Stimulated activated CD4-positive, alpha-beta T cell treated with anti-CD3 and anti-CD28 coated beads, Interleukin-15, amount 100 ng/mL, for 1 hour (primary cell): ENCODE measurements around the gene GAS2L1.

ENCODE experiments used
- DNase-seq, 2 donors: peaks; one replicate each; pipeline ENCODE4 v3.0.0-alpha.2; 2020; ENCODE audit warnings: low read depth in 1 of 2, low spot score in 1 of 2

GAS2L1 gene

DNA sequence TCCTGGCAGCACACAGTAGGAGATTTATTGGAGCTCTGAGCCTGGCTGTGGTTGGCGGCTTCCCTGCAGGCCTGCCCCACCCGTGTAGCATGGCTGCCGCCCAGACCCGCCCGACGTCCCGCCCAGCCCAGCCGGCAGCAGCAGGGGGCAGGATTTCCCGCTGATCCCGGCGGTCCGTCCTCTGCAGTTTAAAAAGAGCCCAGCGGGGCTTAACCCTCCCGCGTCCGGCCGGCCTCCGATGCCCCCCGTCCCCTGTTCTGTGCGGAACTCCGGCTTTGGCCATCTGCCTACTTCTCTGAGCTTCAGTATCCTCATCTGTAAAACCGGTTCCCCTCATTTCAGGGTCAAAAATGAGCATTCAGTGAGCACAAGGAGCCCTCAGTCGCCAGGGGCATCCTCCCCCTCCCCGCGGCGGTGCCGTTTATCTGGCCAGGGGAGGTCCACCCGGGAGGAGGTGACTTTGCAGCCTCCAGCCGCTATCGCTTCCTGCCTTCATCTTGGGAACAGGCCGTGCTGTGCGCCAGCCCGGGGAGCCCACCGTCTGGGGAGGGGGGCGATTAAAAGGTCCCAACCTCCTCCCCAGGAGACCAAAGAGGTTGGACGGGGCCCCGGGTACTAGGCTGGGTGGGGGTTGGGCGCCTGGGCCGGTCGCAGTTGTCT, at the start of gene GAS2L1:
TSS of gene GAS2L1 (plus strand) at position 476 of the 660 bp plus-strand sequence. CDS start 1,456 bp downstream, outside the sequence.
- peak in 1 of 2 donors; percentile 31 for DNase-seq

DNA sequence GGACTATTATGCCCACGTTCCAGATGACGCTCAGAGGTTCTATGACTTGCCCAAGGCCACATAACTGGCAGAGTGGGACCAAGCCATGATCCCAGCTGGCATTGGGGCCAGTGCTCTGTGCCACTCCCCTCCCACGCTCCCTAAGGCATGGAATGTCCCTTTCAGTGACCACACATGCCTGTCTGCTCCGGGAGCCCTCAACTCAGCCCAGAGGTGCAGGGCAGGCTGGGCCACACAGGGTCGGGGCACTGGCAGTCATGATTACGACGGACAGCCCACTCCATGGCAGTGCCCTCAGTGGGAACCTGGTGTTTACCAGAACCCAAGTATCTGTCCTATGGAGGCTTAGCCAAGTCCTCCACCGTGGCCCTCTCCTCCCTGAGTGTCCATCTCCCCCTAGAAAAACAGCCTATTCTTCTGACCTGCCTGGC, 48.7 kb upstream of the GAS2L1 start:
- no peak for DNase-seq

DNA sequence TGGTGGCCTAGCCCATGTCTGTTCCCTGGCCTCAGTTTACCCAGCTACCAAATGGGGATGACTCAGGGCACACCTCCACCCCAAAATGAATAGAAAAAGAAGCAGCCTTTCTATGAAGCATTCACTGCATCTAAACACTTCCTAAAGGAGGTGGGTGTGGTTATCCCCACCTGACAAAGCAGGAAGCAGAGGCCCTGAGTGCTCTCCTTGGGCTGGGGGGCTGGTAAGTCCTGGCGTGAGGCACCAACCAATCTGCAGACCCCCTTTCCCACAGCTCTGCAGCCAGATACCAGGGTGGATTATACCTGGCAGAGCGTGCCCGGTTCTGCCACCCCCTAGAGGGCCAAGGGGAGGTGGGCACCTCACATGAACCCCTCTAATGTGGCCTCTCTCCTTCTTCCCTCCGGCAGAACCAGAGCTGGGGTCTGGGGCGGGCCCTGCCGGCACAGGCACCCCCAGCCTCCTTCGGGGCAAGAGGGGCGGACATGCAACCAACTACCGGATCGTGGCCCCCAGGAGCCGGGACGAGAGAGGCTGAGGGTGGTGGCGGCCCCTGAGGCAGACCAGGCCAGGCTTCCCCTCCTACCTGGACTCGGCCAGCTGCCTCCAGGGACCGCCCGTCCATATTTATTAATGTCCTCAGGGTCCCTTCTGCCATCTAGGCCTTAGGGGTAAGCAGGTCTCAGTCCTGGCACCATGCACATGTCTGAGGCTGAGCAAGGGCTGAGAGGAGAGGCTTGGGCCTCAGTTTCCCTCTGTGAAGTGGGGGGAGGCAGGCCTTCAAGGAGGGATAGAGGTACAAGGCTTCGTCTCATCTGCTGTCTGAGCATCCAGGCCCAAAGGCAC, 47.8 kb upstream of the GAS2L1 start:
- DNase-seq: no peak

DNA sequence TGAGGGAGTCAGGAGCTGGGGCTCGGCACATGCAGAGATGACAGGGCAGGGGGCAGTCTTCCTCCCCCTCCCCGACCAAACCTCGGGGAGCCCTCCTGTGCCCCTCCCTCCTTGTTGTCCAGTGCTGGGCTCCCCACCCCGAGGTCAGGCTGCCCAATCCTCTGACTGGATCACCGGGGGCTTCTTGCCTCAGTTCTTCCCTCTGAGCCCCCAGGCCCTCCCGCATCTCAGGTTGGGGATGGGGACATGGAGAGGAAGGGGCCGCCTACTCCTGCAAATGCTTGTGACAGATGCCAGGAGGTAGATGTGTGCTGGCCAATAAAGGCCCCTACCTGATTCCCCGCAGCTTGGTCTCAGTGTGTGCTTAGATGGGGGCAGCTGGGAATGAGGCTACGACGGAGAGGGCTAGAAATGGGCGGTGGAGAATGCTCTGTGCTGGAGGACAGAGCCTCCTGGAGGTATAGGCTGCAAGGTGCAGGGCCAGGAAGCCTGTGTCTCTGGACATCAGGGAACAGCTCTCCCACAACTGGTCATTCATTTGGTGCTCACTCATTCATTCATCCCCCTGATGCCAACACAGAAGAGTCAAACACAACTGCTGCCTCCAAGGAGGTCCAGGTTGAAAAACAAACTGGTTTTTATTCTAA, 47.1 kb upstream of the GAS2L1 start:
- no peak for DNase-seq

DNA sequence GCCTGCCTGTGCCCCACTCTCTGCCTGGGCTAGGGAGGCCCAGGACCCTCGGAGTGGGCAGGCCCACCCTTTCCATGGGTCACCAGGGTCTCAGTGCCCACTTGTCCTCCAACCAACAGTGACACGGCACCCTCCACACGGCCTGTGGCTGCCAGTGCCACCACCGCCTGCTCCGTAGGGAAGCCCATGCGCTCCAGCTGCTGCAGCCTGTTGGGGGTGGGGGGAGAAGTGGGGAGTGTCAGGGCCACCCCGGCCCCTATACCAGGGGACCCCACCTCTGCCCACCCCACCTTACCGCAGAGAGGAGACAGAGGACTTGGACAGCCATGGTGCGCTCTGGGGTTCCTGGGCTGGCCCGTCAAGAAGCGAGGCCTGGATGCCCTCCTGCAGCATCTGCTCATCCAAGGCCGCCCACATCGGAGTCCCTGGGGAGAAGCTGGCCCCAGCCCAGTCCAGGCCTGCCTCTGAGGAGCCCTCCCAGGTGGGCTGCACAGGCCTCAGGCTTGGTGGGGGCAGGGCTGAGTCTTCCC, 46.4 kb upstream of the GAS2L1 start:
- DNase-seq: no peak

DNA sequence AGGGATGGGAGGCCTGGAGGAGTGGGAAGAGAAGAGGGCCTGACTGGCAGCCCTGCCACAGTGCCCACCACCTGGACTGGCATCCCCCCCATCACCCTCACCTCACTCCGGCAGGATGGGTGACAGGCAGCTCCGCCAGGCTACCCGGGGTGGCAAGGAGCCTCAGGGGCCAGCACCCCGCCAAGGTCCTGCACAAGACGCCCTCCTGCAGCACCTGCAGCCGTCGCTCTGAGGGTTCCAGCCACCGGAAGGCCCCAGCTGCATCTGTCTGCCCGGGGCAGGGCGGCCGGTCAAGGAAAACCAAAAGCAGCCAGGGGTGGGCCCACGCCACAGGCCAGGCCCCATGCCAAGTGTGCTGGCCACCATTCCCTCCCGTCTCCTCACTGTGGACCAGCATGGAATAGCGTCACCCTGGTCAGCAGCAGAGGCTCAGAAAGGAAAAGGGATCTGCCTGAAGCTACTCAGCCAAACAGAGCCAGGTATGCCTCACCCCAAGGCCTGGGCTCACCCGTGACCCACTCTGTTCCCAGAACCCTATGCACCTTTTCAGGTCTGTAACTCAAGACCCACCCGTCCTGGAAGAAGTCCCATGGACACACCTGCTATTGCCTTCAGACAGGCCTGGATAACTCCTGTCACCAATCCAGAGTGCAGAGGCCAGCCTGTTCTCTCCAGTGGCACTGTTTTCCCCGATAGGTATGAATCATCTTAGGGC, 45.7 kb upstream of the GAS2L1 start:
- DNase-seq: no peak

DNA sequence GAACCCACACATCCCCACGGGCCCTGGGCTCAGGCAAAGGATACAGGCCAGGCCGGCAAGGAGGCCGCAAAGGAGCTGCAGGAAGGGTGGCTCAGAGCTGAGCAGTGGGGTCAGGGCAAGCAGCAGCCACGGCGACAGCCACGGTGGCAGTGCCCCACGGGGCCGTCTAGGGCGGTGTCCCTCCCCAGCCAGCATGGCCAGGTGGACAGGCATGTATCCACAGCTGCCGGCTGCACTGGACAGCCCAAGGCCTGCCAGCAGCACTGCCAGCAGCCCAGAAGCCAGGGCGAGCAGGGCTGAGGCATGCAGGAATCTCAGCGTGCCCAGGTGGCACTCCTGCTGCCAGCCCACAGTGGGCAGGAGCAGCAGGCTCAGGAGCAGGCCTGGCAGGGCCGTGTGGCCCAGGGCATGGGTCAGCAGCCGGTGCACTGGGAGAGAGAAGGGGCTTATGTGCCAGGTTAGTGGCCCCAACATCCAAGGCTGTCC, 42.6 kb upstream of the GAS2L1 start:
- DNase-seq: no peak

DNA sequence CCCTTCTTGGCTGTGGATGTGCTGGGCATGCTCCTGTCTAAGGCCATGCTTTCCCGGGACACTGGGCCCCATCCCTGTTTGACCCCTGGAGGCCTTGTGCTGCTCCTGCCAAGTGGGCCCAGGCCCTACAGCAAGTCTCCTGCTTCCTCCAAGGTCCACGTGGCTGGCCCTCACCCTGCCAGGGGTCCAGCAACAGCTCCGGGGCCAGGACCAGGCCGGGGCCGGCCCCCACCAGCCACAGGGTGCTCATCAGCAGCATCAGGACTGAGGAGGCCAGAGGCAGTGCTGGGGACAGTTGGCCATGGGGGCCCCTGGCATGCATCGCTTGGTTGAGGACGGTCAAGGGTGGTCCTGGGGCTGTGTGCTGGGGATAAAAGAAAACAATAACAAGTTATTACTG, 41.1 kb upstream of the GAS2L1 start:
- DNase-seq: no peak

DNA sequence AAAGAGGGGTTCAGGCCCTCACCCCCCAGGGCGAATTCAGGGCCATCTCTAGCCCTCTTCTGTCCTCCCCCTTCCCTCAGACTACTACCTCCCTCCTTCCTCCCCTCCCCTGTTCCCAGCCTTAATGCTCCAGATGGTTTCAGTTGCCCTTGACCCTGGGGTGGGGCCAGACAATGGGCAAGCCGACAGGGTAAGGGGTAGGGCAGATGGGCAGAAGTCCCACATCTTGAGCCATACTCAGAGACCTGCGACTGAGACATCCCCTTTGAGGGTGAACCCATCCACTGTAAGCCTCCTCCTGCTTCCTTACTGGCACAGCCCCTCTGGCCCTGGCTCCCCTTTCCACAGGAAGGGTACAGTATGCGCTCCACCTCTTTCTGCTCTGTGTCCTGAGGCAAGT, 40.5 kb upstream of the GAS2L1 start:
- DNase-seq: no peak

DNA sequence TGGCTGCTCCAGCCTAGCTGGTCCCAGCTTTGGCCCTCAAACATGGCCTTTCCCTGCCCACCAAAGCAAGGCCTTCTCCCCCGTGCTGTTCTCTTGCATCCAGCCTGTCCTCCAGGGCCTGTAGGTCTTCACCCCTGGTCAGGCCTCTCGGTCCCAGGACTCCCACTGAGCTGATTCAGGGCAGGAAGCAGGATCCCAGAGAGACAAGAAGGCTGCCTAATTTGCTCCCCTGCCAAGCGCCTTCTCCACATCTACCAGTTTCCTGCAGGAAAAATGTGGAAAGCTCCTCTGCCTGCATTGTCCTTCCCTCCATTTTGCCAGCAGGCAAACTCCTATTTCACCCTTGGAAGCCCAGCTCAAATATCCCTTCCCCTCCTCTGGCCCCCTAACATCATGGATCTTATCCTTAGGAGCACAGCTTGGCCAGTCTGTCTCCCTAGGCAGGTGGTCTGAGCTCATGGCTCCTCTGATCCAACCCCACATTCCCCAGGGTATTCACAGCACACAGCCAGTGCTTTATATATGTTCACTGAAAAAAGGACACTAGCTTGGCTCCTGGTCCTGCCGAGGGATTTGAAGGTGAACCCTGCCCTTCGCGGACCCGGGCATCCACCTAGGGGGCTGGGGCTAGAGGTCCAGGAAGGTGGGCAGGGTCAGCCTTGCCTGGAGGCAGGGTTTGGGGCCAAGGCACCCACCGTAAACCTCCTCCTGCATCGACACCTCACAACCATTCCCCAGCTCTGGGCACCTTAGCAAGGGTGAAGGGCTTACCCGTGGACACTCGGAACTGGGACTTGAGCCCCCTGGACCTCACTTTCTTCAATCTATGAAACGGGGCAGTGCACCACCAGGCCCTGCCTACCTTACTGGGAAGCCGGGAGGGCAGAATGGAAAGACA, 39.6 kb upstream of the GAS2L1 start:
- DNase-seq: no peak

DNA sequence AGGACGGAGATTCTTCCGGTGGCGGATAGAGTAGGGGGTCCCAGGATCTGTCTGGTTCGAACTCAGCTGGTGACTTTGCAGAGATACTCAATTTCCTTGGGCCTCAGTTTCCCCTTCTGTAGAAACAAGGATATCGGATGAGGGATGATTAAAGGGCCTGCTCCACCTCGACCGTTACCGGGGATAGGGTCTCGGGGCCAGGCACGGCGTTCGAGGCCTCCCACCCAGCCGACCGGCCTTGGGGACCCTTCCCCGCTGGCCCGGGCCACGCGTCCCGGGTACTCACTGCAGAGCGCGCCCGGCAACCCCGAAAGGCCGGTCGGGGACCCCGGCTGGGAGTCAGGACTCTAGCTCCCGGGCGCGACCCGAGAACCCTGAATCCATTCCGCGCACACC, 39.0 kb upstream of the GAS2L1 start:
- no peak for DNase-seq

DNA sequence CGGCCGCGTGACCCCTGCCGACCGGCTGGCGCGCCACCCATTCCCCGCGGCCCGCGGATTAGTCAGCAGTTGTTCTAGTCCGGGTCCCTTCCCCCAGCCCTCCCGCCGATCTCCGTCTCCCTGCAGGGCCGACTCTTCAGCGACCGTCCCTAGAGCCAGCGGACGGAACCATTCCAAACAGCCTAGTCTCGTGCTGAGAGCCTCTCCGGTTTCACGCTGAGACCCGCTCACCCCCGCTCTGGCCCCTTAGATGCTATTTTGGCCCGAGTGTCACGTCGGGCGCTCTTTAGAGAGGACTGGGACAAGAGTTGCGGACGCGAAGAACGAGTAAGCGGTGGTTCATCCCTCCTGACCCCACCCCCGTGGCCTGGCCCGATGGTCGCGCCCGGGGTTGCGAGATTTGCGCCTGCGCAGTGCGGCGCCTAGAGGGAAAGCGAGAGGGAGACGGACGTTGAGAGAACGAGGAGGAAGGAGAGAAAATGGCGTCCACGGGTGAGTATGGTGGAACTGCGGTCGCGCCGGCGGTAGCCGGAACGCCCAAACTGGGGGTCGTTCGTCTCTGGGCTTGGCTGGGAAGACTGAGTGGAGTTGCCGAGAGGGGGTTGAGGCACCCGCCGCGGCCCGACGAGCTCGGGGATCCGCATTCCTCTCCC, 38.5 kb upstream of the GAS2L1 start, which contains the start of the genes EWSR1 and RHBDD3:
TSS of gene EWSR1 (plus strand) at position 411 of the 653 bp plus-strand sequence. CDS start at position 480, 69 bp downstream.
TSS of gene RHBDD3 (minus strand) at position 124 of the 653 bp plus-strand sequence. CDS start 2,355 bp downstream, outside the sequence.
- DNase-seq: peak; percentile 95 to 97

DNA sequence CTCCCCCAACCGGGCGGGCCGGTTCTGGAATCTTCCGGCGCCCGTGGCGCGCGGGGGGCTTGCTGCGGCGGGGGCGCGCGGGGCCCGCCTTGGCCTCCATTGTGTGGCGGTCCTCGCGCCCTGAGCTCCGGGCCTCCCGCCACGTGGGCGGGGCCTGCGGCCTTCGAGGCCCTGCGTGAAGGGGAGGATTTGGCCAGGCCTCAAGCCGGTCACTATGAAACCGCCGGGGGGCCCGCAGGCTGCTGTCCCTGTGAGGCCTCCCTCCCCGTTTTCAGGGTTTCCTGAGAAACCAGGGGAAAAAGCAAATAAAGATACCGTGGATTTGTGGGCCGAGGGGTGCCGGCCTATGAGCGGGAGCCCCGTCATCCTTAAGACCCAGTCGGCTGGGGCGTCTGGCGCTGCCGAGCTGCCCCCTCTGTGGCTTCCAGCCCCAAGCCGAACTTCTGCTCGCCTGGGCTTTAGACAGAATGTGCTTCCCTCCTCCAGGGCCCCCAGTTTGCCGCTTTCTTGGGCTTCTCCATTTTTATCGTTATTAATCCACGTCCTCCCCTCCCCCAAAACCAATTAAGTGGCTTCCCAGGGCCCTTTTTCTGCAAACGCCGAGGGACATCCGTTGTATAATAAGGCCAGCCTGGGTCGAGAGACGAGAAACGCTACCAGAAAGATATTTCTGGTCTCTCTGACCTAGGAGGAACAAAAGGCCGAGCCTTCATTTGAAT, 37.8 kb upstream of the GAS2L1 start:
- no peak for DNase-seq

DNA sequence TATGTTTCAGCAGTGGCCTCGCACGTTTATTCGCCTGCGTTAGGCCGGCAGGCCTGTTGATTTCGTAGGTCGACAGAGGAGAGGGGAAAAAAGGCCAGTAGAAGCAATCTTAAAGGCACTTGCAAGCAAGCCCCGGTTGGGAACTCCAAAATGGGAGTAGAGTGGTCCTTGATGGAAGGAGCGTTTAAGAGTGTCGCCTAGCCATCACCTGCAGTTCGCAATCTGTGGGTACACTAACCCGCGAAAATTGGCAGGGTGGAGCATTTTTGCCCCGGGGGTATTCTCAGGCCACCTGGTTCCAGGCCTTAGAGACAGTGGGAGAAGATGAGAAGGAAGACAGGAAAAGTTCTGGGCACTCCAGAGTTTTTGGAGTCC, 37.2 kb upstream of the GAS2L1 start:
- no peak for DNase-seq

DNA sequence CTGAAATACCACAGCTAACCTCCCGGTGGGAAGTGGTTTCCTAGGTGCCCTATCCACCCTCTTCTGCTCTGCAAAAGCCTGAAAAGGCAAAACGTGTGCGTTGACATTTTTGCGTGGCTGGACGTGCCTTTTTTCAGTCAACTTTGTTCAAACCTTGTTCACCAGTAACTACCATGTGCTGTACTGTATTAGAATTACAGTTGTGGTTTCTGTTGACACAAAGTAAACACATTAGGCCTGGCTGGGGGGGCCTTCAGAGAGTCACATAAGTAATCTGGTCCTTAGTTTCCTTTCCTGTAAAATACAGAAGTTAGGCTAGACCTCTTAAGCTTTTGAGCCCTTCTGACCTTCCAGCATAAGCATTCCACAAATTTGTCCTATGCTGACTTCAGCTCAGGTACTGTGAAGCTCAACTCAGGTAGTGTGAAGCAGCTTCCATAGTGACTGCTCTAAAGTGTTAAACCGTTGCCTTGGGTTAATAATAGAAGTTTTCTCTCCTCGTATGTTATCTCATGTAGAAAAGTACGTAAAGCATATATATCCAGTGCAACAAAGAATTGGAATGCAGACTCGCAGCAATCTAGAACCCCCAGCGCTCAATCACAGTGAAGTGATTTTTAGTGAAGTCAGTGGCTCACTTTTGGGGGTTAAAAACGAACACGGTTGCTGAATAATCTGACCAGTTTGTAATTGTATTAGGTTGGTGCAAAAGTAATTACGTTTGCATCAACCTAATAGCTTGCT, 36.5 kb upstream of the GAS2L1 start:
- no peak for DNase-seq

DNA sequence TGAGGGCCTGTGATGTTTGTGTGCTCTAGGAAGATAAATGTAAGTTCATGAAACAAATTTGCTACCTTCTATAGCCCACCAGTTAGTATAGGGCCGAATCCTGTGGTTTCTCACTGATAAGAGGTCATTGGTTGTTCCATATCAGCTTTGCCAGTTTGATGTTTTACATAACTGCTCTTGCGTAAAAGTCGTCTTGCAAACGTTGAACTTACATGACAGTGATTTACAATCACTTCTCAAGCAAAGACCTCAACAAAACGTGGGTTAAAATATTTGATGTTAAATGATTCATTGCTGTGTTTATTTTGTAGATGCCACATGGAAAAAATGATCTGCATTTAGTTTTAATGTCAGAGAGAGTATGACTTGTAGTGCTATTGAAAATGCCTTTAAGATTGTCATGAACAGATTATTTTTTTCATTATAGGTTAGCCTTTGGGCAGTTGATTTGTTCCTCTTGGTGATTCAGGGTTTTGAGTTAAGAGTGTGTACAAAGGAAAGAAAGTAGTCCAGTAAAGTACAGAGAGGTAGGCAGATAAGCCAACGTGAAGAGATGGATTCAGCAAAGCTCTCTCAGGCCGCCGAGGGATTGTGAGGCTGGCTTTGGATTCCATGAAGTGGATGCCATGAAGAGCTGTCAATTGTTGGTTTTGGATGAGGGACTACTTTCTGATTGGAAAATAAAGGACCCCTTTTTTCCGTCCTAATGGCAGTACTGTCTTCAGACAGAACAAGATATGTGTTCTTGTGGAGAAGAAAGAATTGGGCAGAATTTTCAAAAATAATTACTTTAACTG, 35.8 kb upstream of the GAS2L1 start:
- no peak for DNase-seq

DNA sequence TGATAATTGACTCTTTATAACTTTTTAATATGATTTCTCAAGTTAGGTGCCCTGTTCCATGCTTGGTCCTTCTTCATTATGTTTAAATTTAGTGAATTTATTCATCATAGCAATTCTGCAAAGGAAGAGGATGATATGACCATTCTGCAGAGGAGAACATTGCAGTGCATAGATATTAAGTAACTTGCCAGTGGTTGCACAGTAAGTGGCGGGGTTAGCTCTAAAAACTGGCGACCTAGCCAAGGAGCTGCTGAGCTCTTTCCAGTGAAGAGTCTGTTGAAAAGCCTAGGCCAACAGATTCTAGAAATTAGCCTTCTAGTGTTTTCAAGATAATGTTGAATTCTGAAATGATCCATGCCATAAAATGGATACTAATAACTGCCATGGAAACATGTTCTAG, 33.8 kb upstream of the GAS2L1 start:
- no peak for DNase-seq
